SK-N-SH treated with all-trans-retinoic acid at 6 μM for 48 hours (cell line): ENCODE results near the gene MCOLN3.
"Not testable (repeated sequence)": the region's sequence is repeated elsewhere in the genome, so short reads cannot be mapped to it uniquely, and the experiment has no call there.

Experiments
- ATAC-seq: fragments of 200-7000 bp; cut with Tn5 transposase; 3 replicates; pipeline ENCODE4 v1.9.1; 2020; ENCODE audit warnings: mild to moderate bottlenecking, moderate library complexity
- ARNTL ChIP-seq: fragments of 450-650 bp; formaldehyde crosslinking; IDR thresholded peaks from 2 replicates; pipeline ENCODE4 v1.5.0; 2020; ENCODE audit warnings: low read depth, mild to moderate bottlenecking, moderate library complexity, borderline replicate concordance
- CREB5 ChIP-seq: fragments of 250-450 bp; sonication (Bioruptor Pico); IDR thresholded peaks from 2 replicates; pipeline ENCODE4 v1.5.1; 2020; ENCODE audit warnings: low read depth, mild to moderate bottlenecking, moderate library complexity
- CSRNP3 ChIP-seq: fragments of 250-450 bp; sonication (Bioruptor Pico); IDR thresholded peaks from 2 replicates; pipeline ENCODE4 v1.5.1; 2021; ENCODE audit warnings: mild to moderate bottlenecking, moderate library complexity
- ESRRG ChIP-seq: fragments of 250-450 bp; sonication (Bioruptor Pico); IDR thresholded peaks from 2 replicates; pipeline ENCODE4 v1.6.1; 2021; ENCODE audit warnings: mild to moderate bottlenecking
- GLIS3 ChIP-seq: fragments of 250-450 bp; sonication (Bioruptor Pico); IDR thresholded peaks from 2 replicates; pipeline ENCODE4 v1.5.0; 2020; ENCODE audit warnings: mild to moderate bottlenecking, moderate library complexity
- ISL1 ChIP-seq: fragments of 250-450 bp; sonication (Bioruptor Pico); IDR thresholded peaks from 2 replicates; pipeline ENCODE4 v2.1.2; 2022; ENCODE audit warnings: mild to moderate bottlenecking, moderate library complexity
- OSR1 ChIP-seq: fragments of 250-450 bp; sonication (Bioruptor Pico); IDR thresholded peaks from 2 replicates; pipeline ENCODE4 v1.8.0; 2022; ENCODE audit warnings: moderate library complexity, mild to moderate bottlenecking, inconsistent platforms
- PPARA ChIP-seq: fragments of 250-450 bp; sonication (Bioruptor Pico); IDR thresholded peaks from 2 replicates; pipeline ENCODE4 v1.5.0; 2020; ENCODE audit warnings: mild to moderate bottlenecking, borderline replicate concordance
- RARB ChIP-seq: fragments of 250-450 bp; sonication (Bioruptor Pico); IDR thresholded peaks from 2 replicates; pipeline ENCODE4 v1.8.0; 2021; ENCODE audit warnings: mild to moderate bottlenecking, moderate library complexity
- SNAI2 ChIP-seq: fragments of 250-450 bp; sonication (Bioruptor Pico); IDR thresholded peaks from 2 replicates; pipeline ENCODE4 v1.5.0; 2020; ENCODE audit warnings: mild to moderate bottlenecking, moderate library complexity
- TCF4 ChIP-seq: fragments of 250-450 bp; sonication (Bioruptor Pico); IDR thresholded peaks from 2 replicates; pipeline ENCODE4 v1.8.0; 2021; ENCODE audit warnings: mild to moderate bottlenecking, moderate library complexity, borderline replicate concordance
- TOX ChIP-seq: fragments of 250-450 bp; sonication (Bioruptor Pico); IDR thresholded peaks from 2 replicates; pipeline ENCODE4 v1.8.0; 2021; ENCODE audit warnings: mild to moderate bottlenecking, moderate library complexity, borderline replicate concordance
- ZC3H10 ChIP-seq: fragments of 250-450 bp; sonication (Bioruptor Pico); IDR thresholded peaks from 2 replicates; pipeline ENCODE4 v1.5.1; 2021; ENCODE audit warnings: mild to moderate bottlenecking, moderate library complexity
- ZFP3 ChIP-seq: fragments of 250-450 bp; sonication (Bioruptor Pico); IDR thresholded peaks from 2 replicates; pipeline ENCODE4 v1.5.0; 2020; ENCODE audit warnings: mild to moderate bottlenecking, moderate library complexity
- ZFP30 ChIP-seq: fragments of 450-650 bp; formaldehyde crosslinking; IDR thresholded peaks from 2 replicates; pipeline ENCODE4 v1.5.0; 2022; ENCODE audit warnings: mild to moderate bottlenecking, moderate library complexity
- ZNF565 ChIP-seq: fragments of 450-650 bp; formaldehyde crosslinking; conservative IDR thresholded peaks from 2 replicates; pipeline ENCODE4 v1.5.0; 2020; ENCODE audit warnings: low read depth, mild to moderate bottlenecking, moderate library complexity
- ZNF70 ChIP-seq: fragments of 450-650 bp; formaldehyde crosslinking; IDR thresholded peaks from 2 replicates; pipeline ENCODE4 v1.5.0; 2020; ENCODE audit warnings: mild to moderate bottlenecking, moderate library complexity
- ZNF8 ChIP-seq: fragments of 450-650 bp; formaldehyde crosslinking; IDR thresholded peaks from 2 replicates; pipeline ENCODE4 v1.5.0; 2020; ENCODE audit warnings: mild to moderate bottlenecking, moderate library complexity
- TF ChIP-seq, protein P1 (sequence below): fragments of 250-450 bp; sonication (Bioruptor Pico); IDR thresholded peaks from 2 replicates; pipeline ENCODE4 v1.5.0; 2020; ENCODE audit warnings: mild to moderate bottlenecking, moderate library complexity
- TF ChIP-seq, protein P2 (sequence below): fragments of 250-450 bp; sonication (Bioruptor Pico); IDR thresholded peaks from 2 replicates; pipeline ENCODE4 v1.8.0; 2021; ENCODE audit warnings: low read depth, mild to moderate bottlenecking, moderate library complexity, borderline replicate concordance
- TF ChIP-seq, protein P3 (sequence below): fragments of 250-450 bp; sonication (Bioruptor Pico); IDR thresholded peaks from 2 replicates; pipeline ENCODE4 v1.8.0; 2020; ENCODE audit warnings: mild to moderate bottlenecking, moderate library complexity, borderline replicate concordance

Gene MCOLN3

DNA sequence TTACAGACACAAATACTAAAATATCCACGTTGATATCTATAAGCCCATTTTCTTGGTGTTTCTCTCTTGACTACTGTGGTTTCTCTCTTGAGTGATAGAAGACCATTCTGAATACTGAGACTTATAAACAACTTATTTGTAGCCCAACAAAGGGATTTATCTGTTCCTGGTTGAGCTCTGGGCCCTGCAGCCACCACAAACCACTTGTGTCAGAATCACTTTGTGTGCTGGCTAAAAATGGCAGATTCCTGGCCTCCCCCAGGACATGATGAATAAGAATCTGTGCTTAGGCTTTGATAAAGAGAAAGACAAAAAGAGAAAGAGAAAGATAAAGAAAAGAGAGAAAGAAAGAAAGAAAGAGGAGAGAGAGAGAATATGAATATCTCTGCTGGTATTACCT lies 32.5 kb downstream of the MCOLN3 start:
- no peak for TF ChIP-seq ISL1
- no peak for TF ChIP-seq ZC3H10 (CRISPR knock-in tag)
- TF ChIP-seq RARB (CRISPR knock-in tag) = no peak
- no peak for TF ChIP-seq ARNTL (CRISPR knock-in tag)
- no peak for TF ChIP-seq PPARA (CRISPR knock-in tag)
- TF ChIP-seq OSR1 (CRISPR knock-in tag) = no peak
- TF ChIP-seq, all 23 proteins: peak for 0
- ATAC-seq = no peak

- not testable (repeated sequence) for ATAC-seq
Measured at GRCh38 chr1:85005641-85006040, 42.7 kb downstream of the MCOLN3 start.

DNA sequence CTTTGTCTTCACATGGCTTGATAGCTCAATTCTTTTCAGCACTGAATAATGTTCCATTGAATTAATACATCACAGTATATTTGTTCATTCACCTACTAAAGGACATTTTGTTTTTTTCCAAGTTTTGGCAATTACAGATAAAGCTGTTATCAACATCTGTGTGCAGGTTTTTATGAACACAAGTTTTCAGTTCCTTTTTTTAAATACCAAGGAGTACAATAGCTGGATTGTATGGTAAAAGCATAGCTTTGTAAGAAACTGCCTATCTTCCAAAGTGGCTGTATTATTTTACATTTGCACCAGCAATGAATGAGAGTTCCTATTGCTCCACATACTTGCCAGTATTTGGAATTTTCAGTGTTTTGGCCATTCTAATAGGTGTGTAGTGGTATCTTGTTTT lies 46.6 kb downstream of the MCOLN3 start:
- TF ChIP-seq, protein P1, sequence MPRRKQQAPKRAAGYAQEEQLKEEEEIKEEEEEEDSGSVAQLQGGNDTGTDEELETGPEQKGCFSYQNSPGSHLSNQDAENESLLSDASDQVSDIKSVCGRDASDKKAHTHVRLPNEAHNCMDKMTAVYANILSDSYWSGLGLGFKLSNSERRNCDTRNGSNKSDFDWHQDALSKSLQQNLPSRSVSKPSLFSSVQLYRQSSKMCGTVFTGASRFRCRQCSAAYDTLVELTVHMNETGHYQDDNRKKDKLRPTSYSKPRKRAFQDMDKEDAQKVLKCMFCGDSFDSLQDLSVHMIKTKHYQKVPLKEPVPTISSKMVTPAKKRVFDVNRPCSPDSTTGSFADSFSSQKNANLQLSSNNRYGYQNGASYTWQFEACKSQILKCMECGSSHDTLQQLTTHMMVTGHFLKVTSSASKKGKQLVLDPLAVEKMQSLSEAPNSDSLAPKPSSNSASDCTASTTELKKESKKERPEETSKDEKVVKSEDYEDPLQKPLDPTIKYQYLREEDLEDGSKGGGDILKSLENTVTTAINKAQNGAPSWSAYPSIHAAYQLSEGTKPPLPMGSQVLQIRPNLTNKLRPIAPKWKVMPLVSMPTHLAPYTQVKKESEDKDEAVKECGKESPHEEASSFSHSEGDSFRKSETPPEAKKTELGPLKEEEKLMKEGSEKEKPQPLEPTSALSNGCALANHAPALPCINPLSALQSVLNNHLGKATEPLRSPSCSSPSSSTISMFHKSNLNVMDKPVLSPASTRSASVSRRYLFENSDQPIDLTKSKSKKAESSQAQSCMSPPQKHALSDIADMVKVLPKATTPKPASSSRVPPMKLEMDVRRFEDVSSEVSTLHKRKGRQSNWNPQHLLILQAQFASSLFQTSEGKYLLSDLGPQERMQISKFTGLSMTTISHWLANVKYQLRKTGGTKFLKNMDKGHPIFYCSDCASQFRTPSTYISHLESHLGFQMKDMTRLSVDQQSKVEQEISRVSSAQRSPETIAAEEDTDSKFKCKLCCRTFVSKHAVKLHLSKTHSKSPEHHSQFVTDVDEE = no peak
- TF ChIP-seq ZNF8 (CRISPR knock-in tag) = no peak
- TF ChIP-seq ESRRG (CRISPR knock-in tag) = no peak
- no peak for TF ChIP-seq TCF4
- no peak for TF ChIP-seq SNAI2
- no peak for TF ChIP-seq CSRNP3 (CRISPR knock-in tag)
- TF ChIP-seq, protein P2, sequence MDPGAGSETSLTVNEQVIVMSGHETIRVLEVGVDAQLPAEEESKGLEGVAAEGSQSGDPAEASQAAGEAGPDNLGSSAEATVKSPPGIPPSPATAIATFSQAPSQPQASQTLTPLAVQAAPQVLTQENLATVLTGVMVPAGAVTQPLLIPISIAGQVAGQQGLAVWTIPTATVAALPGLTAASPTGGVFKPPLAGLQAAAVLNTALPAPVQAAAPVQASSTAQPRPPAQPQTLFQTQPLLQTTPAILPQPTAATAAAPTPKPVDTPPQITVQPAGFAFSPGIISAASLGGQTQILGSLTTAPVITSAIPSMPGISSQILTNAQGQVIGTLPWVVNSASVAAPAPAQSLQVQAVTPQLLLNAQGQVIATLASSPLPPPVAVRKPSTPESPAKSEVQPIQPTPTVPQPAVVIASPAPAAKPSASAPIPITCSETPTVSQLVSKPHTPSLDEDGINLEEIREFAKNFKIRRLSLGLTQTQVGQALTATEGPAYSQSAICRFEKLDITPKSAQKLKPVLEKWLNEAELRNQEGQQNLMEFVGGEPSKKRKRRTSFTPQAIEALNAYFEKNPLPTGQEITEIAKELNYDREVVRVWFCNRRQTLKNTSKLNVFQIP (CRISPR knock-in tag) = no peak
- no peak for TF ChIP-seq ZNF70 (CRISPR knock-in tag)
- no peak for TF ChIP-seq ZFP30 (CRISPR knock-in tag)
- no peak for TF ChIP-seq ARNTL (CRISPR knock-in tag)
- no peak for TF ChIP-seq CREB5
- no peak for TF ChIP-seq RARB (CRISPR knock-in tag)
- TF ChIP-seq ZFP3 = no peak
- no peak for TF ChIP-seq TOX (CRISPR knock-in tag)
- no peak for TF ChIP-seq GLIS3 (CRISPR knock-in tag)
- TF ChIP-seq ZNF565 (CRISPR knock-in tag) = no peak
- no peak for TF ChIP-seq ZC3H10 (CRISPR knock-in tag)
- TF ChIP-seq, protein P3, sequence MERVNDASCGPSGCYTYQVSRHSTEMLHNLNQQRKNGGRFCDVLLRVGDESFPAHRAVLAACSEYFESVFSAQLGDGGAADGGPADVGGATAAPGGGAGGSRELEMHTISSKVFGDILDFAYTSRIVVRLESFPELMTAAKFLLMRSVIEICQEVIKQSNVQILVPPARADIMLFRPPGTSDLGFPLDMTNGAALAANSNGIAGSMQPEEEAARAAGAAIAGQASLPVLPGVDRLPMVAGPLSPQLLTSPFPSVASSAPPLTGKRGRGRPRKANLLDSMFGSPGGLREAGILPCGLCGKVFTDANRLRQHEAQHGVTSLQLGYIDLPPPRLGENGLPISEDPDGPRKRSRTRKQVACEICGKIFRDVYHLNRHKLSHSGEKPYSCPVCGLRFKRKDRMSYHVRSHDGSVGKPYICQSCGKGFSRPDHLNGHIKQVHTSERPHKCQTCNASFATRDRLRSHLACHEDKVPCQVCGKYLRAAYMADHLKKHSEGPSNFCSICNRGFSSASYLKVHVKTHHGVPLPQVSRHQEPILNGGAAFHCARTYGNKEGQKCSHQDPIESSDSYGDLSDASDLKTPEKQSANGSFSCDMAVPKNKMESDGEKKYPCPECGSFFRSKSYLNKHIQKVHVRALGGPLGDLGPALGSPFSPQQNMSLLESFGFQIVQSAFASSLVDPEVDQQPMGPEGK (CRISPR knock-in tag) = no peak
- ATAC-seq = no peak
